GM21529 (cell line): ENCODE results near the gene SIGLEC7.
"Not testable (repeated sequence)": the region's sequence is repeated elsewhere in the genome, so short reads cannot be mapped to it uniquely, and the experiment has no call there.

ENCODE experiments used
- ATAC-seq: cut with Tn5 transposase; IDR thresholded peaks from one replicate; pipeline ENCODE4 v1.9.1; 2021; ENCODE audit not compliant: unreplicated experiment

The SIGLEC7 gene

GRCh38 chr19:51137792-51138425, 4.2 kb upstream of the SIGLEC7 start:
- no peak for ATAC-seq

GRCh38 chr19:51138549-51138979, 3.5 kb upstream of the SIGLEC7 start:
- ATAC-seq, result no peak

GRCh38 chr19:51139299-51140014, 2.6 kb upstream of the SIGLEC7 start:
- no peak for ATAC-seq

- no peak for ATAC-seq
These were observed 1.7 kb upstream of the SIGLEC7 start for GRCh38 chr19:51140441-51140840.

- ATAC-seq, result no peak
These were observed 920 bp upstream of the SIGLEC7 start for GRCh38 chr19:51141181-51141580.

- ATAC-seq, result not testable (repeated sequence)
These were observed 841 bp downstream of the SIGLEC7 start for GRCh38 chr19:51142809-51143475.

GRCh38 chr19:51143486-51143885, 1.4 kb downstream of the SIGLEC7 start:
- ATAC-seq, result no peak

GRCh38 chr19:51144482-51145045, 2.5 kb downstream of the SIGLEC7 start:
- no peak for ATAC-seq

- ATAC-seq, result no peak
These were observed 3.9 kb downstream of the SIGLEC7 start for GRCh38 chr19:51145916-51146493.

GRCh38 chr19:51146751-51147150, 4.7 kb downstream of the SIGLEC7 start:
- ATAC-seq, result no peak

GRCh38 chr19:51147663-51148062, 5.6 kb downstream of the SIGLEC7 start:
- no peak for ATAC-seq

GRCh38 chr19:51148580-51148979, 6.5 kb downstream of the SIGLEC7 start:
- no peak for ATAC-seq

- ATAC-seq, result no peak
These were observed 8.5 kb downstream of the SIGLEC7 start for GRCh38 chr19:51150627-51151026.

GRCh38 chr19:51156710-51157109, 14.6 kb downstream of the SIGLEC7 start:
- ATAC-seq, result no peak

GRCh38 chr19:51157265-51157664, 15.2 kb downstream of the SIGLEC7 start:
- ATAC-seq, result no peak

GRCh38 chr19:51158474-51159129, 16.5 kb downstream of the SIGLEC7 start:
- no peak for ATAC-seq

- ATAC-seq, result no peak
These were observed 17.6 kb downstream of the SIGLEC7 start for GRCh38 chr19:51159656-51160055.

GRCh38 chr19:51161266-51161665, 19.2 kb downstream of the SIGLEC7 start:
- ATAC-seq, result no peak

- no peak for ATAC-seq
These were observed 19.9 kb downstream of the SIGLEC7 start for GRCh38 chr19:51161867-51162496.

GRCh38 chr19:51163257-51163656, 21.2 kb downstream of the SIGLEC7 start:
- no peak for ATAC-seq
